GM21528 (cell line): ENCODE results near the gene NUB1.
"Not testable (repeated sequence)": the region's sequence is repeated elsewhere in the genome, so short reads cannot be mapped to it uniquely, and the experiment has no call there.

ENCODE experiments used
- ATAC-seq: cut with Tn5 transposase; IDR thresholded peaks from one replicate; pipeline ENCODE4 v1.9.1; 2021; ENCODE audit warnings: mild to moderate bottlenecking, moderate library complexity; ENCODE audit not compliant: unreplicated experiment, low FRiP score

The NUB1 gene, protein sequence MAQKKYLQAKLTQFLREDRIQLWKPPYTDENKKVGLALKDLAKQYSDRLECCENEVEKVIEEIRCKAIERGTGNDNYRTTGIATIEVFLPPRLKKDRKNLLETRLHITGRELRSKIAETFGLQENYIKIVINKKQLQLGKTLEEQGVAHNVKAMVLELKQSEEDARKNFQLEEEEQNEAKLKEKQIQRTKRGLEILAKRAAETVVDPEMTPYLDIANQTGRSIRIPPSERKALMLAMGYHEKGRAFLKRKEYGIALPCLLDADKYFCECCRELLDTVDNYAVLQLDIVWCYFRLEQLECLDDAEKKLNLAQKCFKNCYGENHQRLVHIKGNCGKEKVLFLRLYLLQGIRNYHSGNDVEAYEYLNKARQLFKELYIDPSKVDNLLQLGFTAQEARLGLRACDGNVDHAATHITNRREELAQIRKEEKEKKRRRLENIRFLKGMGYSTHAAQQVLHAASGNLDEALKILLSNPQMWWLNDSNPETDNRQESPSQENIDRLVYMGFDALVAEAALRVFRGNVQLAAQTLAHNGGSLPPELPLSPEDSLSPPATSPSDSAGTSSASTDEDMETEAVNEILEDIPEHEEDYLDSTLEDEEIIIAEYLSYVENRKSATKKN

GRCh38 chr7:151341357-151342101 lies at the start of gene NUB1:
NUB1 (plus strand) TSS chr7:151341812; CDS start chr7:151345350, 3,538 bp downstream.
- ATAC-seq = peak; percentile 62

GRCh38 chr7:151292850-151293249 lies 48.8 kb upstream of the NUB1 start:
- no peak for ATAC-seq

DNA sequence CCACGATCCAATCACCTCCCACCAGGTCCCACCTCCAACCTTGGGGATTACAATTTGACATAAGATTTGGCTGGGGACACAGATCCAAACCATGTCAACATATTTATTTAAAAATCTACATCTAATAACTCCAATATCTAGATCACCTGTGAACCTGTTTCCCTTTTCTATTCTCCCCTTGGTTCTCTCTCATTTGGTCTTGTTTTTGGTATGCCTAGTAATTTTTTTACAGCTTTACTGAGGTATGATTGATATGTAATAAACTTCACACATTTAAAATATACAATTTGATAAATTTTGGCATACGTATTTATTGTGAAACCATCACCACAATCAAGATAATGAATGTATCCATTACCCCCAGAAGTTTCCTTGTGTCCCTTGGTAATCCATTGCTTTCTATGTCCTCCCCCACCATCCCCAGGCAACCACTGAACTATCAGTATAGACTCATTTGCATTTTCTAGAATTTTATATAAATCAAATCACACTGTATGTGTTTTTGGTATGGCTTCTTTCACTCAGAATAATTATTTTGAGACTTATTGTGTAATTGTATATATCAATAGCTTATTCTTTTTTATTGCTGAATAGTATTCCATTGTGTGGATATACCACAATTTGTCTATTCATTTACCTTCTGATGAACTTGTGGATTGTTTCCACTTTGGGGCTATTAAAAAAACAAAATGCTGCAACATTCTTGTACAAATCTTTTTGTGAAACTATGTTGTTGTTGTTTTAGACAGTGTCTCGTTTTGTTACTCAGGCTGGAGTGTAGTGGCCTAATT lies 45.2 kb upstream of the NUB1 start:
- ATAC-seq = no peak

DNA sequence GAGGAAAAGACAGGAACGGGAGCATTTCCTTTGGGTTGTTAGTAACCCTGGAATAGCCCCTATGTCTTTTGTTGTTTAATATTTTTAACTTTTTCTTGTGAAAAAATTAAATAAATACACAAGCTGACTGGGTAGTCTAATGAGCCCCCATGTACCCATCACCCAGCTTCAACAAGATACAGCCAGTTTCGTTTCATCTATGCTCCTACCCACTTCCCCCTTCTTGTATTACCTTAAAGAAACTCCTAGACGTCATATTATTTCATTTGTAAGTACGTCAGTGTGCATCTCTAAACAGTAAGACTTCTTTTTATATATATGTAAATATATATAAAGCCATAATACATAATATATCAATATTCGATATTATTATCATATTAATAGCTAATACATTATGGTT lies 42.8 kb upstream of the NUB1 start:
- ATAC-seq = no peak

GRCh38 chr7:151299530-151299929 lies 42.1 kb upstream of the NUB1 start:
- ATAC-seq = no peak

- ATAC-seq = no peak
Observed at GRCh38 chr7:151299940-151300645, 41.5 kb upstream of the NUB1 start.

DNA sequence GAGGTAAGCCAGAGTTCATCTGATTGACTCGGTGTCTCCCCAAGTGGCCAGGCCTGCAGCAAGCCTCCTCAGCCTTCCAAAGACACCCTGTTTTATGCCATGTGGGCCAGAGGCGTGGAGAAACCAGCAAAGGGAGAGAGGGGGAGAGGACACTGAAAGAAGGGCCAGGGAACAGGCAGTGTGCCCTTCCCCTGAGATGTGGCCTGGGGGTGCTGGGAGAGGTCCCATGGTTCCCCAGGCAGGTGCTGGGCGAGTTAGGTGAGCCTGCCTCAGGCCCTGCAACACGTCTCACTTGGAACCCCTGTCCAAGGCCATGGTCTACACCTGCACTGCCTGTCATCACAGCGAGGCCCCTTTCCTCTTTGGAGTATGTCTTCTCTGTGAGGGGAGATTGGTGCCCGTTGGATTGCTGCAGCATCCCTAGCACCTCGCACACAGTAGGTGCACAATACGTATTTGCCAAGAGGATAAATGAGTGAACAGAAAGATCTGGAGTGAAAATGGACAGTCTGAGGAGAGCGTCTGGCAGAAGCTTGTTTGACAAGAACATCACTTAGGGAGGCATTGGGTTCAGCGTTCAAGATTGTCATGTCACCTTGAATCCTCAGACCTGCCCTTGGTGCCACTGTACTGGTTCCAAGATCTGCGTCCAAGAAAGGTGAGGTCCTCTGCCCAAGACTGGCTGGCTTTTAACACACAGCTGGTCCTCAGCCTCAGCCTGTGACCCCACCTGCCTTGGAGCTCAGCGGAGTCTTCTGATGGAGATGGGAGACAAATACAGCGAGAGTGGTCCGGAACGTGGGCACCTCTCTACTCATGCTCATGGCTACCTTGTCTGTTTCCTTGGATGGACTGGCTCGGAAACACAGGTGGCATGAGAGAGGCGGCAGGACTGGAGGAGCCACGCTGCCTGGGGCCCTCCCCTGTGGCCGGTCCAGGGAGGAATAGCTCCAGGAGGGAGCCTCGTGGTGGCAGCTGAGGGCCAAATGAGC lies 39.8 kb upstream of the NUB1 start:
- no peak for ATAC-seq

GRCh38 chr7:151304251-151304650 lies 37.4 kb upstream of the NUB1 start:
- ATAC-seq = not testable (repeated sequence)

GRCh38 chr7:151304856-151305255 lies 36.8 kb upstream of the NUB1 start:
- no peak for ATAC-seq

DNA sequence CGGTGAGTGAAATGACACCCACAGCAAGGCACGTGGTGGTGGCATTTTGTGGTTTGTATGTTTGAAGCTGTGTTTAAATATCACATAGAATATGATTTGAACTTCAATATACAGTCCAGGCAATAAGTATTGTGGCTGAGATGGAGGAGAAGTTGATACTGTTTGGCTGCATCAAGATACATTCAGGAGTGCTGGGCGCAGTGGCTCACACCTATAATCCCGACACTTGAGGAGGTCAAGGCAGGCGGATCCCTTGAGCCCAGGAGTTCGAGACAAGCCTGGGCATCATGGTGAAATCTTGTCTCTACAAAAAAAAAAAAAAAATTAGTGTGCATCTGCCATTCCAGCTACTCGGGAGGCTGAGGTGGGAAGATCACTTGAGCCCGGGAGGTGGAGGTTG lies 35.2 kb upstream of the NUB1 start:
- no peak for ATAC-seq

DNA sequence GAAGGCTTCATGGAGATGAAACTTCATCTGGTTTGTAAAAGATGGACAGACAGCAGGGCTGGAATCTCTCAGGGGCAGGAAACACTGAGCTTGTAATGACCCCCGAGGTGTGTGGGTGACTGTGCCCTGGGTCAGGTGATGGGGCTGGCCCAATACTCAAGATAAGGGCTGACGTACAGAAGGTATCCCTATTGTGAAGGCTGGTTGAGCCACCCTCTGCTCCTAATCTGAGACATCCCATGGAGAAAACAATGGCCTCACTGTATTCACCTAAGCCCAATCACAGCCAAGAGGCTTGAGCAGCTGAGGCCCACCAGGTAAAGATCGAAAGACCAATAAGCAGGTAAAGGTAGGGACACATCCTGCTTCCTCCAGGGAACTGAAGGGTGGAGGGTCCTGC lies 34.8 kb upstream of the NUB1 start:
- ATAC-seq = no peak

DNA sequence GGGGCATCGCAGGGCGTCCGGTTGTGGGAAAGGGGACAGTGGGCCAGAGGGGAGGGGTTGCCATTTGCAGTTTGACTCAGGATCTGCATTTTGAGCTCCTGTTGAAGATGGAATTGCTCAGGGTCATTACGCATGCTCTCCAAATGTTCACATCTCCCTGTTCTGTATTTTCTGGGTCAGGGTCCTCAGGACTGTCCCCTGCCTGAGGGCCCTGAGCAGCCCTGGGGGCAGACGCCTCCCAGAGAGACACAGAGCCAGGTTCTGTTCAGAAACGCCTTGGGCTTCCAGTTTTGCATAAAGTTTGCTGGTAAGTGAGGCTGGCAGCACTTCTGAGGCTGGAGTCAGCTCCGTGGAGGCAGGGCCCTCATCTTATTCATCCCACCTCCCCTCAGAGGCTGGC lies 34.1 kb upstream of the NUB1 start:
- no peak for ATAC-seq

DNA sequence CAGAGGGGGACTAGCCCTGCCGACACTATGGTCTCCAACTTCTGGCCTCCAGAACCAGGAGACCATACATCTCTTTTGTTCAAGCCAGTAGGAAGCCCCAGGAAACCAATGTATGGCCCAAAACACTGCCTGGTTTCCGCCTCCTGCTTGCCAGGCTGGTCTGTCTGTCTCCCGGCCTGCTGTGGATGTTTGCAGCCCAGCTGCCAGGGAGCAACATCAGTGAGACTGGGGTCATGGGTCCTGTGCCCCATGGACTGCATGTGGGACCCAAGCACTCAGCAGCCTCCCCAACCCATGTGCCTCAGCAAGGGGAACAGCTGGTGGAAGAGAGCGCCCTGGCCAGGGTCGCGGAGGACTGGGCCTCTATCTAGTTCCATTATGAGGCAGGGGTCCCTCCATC lies 33.4 kb upstream of the NUB1 start:
- ATAC-seq = no peak

- ATAC-seq = no peak
Observed at GRCh38 chr7:151308791-151309190, 32.8 kb upstream of the NUB1 start.

DNA sequence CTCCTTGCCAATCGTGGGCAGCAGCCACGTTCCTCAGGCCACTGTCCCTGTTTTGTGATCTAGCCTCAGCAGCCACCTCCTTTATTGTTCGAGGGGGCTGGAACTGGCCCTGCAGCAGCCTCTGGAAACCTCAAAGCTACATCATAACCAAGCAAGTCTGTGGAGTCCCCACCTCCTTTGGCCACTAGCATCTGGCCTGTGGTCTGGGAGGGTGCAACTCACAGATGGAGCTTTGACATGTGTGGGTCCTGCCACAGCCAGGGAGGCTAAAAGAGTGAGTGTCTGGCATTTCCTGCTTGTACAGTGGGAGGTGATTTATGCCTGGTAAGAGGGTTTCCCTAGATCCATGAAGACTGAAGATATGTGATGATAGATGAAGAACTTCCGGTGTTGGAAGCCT lies 32.3 kb upstream of the NUB1 start:
- ATAC-seq = no peak

DNA sequence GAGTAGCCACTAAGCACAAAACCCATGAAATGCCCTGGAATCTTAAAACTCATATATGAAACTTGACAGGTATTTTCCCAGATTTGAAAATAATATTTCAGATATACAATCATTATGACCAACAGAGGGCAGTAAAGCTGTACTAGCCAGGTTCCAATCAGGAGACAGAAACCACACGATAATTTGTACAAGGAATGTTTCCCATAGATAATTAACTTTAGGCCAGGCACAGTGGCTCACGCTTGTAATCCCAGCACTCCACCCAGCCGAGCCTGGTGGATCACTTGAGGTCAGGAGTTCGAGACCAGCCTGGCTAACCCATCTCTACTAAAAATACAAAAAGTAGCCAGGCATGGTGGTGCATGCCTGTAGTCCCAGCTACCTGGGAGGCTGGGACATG lies 31.0 kb upstream of the NUB1 start:
- no peak for ATAC-seq

DNA sequence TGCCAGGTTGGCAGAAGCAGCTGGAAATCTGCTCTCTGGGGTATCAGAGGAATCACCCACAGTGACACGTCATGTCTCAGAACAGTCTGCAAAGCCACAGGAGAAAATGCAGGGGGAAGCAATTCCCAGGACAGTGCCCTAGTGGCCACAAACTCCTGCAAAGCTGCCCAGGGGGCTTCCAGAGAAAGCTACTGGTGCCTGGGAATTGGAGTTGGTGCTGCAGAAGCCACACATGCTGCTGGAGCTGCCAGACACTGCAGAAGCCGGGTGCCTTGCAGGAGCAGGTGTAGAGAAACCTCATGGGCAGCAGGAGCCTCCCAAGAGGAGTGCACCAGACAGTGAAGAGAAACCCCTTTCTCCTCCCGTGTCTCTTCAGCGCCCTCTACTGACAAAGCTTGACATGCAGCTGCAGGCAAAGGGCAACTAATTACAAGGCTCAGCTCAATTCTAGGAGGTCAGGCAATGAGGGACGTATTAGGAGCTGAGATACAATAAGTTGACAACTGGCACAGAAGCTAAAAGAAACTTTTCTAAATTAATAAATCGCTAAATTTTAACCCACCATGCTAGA lies 30.2 kb upstream of the NUB1 start:
- ATAC-seq = no peak

- no peak for ATAC-seq
Observed at GRCh38 chr7:151312356-151312755, 29.3 kb upstream of the NUB1 start.
